HepG2 (cell line): ENCODE data around the gene ZG16B. TPM values are rescaled to one million over a fixed set of nuclear protein-coding genes. Genes with fewer than 3 reads are reported as not detected.

Experiments
- ARNT ChIP-seq: fragments of 450-650 bp; IDR thresholded peaks from 2 replicates; pipeline ENCODE4 v1.6.1; 2017
- MTF1 ChIP-seq: sonication (generic); formaldehyde crosslinking; IDR thresholded peaks from 2 replicates; pipeline ENCODE4 v1.5.0; 2020; ENCODE audit warnings: missing genetic modification reagents
- MTF2 ChIP-seq: sonication (generic); formaldehyde crosslinking; IDR thresholded peaks from 2 replicates; pipeline ENCODE4 v1.5.0; 2020; ENCODE audit warnings: missing genetic modification reagents, borderline replicate concordance
- NFRKB ChIP-seq: fragments of 450-650 bp; IDR thresholded peaks from 2 replicates; pipeline ENCODE4 v1.6.1; 2017
- NKX3-1 ChIP-seq: sonication (generic); formaldehyde crosslinking; IDR thresholded peaks from 2 replicates; pipeline ENCODE4 v1.5.0; 2020; ENCODE audit warnings: missing genetic modification reagents
- POGZ ChIP-seq: sonication (generic); formaldehyde crosslinking; IDR thresholded peaks from 2 replicates; pipeline ENCODE4 v1.4.0; 2020; ENCODE audit warnings: mild to moderate bottlenecking, missing genetic modification reagents
- PTBP1 ChIP-seq: fragments of 200-400 bp; formaldehyde crosslinking; IDR thresholded peaks from 2 replicates; pipeline ENCODE4 v1.6.1; 2018; ENCODE audit warnings: low read length, low read depth; ENCODE audit not compliant: poor library complexity, severe bottlenecking
- SALL1 ChIP-seq: sonication (generic); formaldehyde crosslinking; IDR thresholded peaks from 2 replicates; pipeline ENCODE4 v1.8.0; 2022; ENCODE audit warnings: mild to moderate bottlenecking, missing genetic modification reagents
- SMYD3 ChIP-seq: sonication (generic); formaldehyde crosslinking; IDR thresholded peaks from 2 replicates; pipeline ENCODE4 v1.8.1; 2023; ENCODE audit warnings: mild to moderate bottlenecking, missing genetic modification reagents
- ZKSCAN5 ChIP-seq: sonication (generic); formaldehyde crosslinking; IDR thresholded peaks from 2 replicates; pipeline ENCODE4 v1.5.1; 2020; ENCODE audit warnings: mild to moderate bottlenecking, missing genetic modification reagents
- ZSCAN22 ChIP-seq: sonication (generic); formaldehyde crosslinking; IDR thresholded peaks from 2 replicates; pipeline ENCODE4 v1.4.0; 2020; ENCODE audit warnings: mild to moderate bottlenecking, missing genetic modification reagents
- polyA plus RNA-seq, 8 experiments: library from polyadenylated mRNA; depleted of rRNA in 3 of 8; stranded (reverse) in 7 of 8; unstranded in 1 of 8; fragments of >200 nt; fragmentation: Illumina TruSeq in 4 of 8; extraction: Trizol in 4 of 8; gene quantifications; 2 replicates each; pipeline versions ENCODE4 v1.2.1 to v1.2.3, GENCODE V29; 2011 to 2016; ENCODE audit warnings: low read depth in 4 of 8, missing spikeins in 1 of 8, mixed read lengths in 1 of 8; ENCODE audit not compliant: insufficient read depth in 1 of 8
- total RNA-seq, 5 experiments: library from RNA; depleted of rRNA; stranded (reverse); fragments of >200 nt; fragmentation: Illumina TruSeq; extraction: Trizol; gene quantifications; 2 replicates each; pipeline ENCODE4 v1.2.3, GENCODE V29; 2016; ENCODE audit warnings: low read depth in 1 of 5
- TF ChIP-seq, protein P1 (sequence below), 2 experiments: sonication (generic) in 1 of 2; formaldehyde crosslinking in 1 of 2; IDR thresholded peaks; 2 replicates each; pipeline versions ENCODE4 v1.4.0 to v1.6.1; 2016 to 2020; ENCODE audit warnings: borderline replicate concordance in 1 of 2, low read depth in 1 of 2, mild to moderate bottlenecking in 1 of 2, missing genetic modification reagents in 1 of 2
- TF ChIP-seq, protein P2 (sequence below): sonication (generic); formaldehyde crosslinking; IDR thresholded peaks from 2 replicates; pipeline ENCODE4 v1.9.0; 2021; ENCODE audit warnings: missing genetic modification reagents, borderline replicate concordance
- TF ChIP-seq, protein P3 (sequence below): sonication (generic); formaldehyde crosslinking; IDR thresholded peaks from 2 replicates; pipeline ENCODE4 v1.4.0; 2020; ENCODE audit warnings: missing genetic modification reagents, borderline replicate concordance

Gene ZG16B
- total and polyA plus RNA-seq, 2 of the 13 experiments (the other 11 are each of a cell fraction or from before 2014, with no cell fraction given) = 1.5 to 11.3 TPM

DNA sequence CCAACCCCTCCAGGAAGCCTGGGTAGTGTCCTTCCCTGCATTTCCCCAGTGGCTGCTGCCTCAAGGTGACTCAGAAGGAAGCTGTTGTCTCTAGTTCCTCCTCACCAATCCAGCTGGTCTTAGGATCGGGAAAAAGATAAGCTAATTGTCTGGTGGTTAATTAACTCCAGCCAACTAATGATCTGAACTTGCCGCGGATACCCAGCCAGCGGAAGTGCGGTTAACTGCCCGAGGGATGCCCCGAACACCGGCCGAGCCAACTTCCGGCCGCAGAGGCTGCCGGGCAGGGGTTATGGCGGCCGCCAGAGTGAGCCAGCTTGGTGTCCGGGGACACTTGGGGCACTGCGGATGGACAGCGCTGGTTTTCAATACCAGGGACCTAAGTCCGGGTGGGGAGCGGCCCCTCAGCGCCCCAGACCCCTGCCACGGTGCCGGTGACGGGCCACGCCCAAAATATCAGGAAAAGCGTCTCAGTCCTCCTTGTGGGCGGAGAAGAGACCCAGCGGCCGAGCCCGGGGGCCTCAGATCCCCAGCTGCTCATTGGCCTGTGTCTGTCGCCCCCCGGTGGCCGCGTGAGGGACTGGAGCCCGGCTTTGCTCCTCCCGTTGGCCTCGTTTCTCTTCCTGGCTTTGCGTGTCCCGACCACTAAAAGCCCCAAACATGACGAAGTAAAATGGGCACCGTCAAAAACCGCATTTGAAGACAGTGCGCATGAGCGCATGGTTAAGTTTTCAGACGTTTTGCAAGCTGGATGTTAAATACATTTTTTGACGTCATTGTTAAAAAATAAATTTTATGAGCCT, 38.1 kb downstream of the ZG16B start (continued):
- TF ChIP-seq, protein P1, sequence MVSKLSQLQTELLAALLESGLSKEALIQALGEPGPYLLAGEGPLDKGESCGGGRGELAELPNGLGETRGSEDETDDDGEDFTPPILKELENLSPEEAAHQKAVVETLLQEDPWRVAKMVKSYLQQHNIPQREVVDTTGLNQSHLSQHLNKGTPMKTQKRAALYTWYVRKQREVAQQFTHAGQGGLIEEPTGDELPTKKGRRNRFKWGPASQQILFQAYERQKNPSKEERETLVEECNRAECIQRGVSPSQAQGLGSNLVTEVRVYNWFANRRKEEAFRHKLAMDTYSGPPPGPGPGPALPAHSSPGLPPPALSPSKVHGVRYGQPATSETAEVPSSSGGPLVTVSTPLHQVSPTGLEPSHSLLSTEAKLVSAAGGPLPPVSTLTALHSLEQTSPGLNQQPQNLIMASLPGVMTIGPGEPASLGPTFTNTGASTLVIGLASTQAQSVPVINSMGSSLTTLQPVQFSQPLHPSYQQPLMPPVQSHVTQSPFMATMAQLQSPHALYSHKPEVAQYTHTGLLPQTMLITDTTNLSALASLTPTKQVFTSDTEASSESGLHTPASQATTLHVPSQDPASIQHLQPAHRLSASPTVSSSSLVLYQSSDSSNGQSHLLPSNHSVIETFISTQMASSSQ (IDR thresholded peaks at IDR 0.05; ENCODE audit: low read depth) = 0 out of 2 replicates have a peak, but pooled peaks have one; percentile 14
- TF ChIP-seq, protein P1 (CRISPR knock-in tag; IDR thresholded peaks at IDR 0.05; ENCODE audit: borderline replicate concordance) = peak; percentile 57; the same call in 1 of the 2 replicates
- TF ChIP-seq POGZ (CRISPR knock-in tag) (peak; percentile 81), NKX3-1 (CRISPR knock-in tag) (peak; percentile 81; the same call in 1 of the 2 replicates), ARNT (no peak), SALL1 (CRISPR knock-in tag) (peak; percentile 85), MTF2 (CRISPR knock-in tag) (no peak), ZSCAN22 (CRISPR knock-in tag) (no peak), PTBP1 (no peak), ZKSCAN5 (CRISPR knock-in tag) (no peak), SMYD3 (CRISPR knock-in tag) (no peak), MTF1 (no peak; the same call in 1 of the 2 replicates), NFRKB (no peak)
- TF ChIP-seq, protein P2, sequence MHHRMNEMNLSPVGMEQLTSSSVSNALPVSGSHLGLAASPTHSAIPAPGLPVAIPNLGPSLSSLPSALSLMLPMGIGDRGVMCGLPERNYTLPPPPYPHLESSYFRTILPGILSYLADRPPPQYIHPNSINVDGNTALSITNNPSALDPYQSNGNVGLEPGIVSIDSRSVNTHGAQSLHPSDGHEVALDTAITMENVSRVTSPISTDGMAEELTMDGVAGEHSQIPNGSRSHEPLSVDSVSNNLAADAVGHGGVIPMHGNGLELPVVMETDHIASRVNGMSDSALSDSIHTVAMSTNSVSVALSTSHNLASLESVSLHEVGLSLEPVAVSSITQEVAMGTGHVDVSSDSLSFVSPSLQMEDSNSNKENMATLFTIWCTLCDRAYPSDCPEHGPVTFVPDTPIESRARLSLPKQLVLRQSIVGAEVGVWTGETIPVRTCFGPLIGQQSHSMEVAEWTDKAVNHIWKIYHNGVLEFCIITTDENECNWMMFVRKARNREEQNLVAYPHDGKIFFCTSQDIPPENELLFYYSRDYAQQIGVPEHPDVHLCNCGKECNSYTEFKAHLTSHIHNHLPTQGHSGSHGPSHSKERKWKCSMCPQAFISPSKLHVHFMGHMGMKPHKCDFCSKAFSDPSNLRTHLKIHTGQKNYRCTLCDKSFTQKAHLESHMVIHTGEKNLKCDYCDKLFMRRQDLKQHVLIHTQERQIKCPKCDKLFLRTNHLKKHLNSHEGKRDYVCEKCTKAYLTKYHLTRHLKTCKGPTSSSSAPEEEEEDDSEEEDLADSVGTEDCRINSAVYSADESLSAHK (CRISPR knock-in tag) = peak; percentile 70; the same call in 1 of the 2 replicates
- TF ChIP-seq, protein P3, sequence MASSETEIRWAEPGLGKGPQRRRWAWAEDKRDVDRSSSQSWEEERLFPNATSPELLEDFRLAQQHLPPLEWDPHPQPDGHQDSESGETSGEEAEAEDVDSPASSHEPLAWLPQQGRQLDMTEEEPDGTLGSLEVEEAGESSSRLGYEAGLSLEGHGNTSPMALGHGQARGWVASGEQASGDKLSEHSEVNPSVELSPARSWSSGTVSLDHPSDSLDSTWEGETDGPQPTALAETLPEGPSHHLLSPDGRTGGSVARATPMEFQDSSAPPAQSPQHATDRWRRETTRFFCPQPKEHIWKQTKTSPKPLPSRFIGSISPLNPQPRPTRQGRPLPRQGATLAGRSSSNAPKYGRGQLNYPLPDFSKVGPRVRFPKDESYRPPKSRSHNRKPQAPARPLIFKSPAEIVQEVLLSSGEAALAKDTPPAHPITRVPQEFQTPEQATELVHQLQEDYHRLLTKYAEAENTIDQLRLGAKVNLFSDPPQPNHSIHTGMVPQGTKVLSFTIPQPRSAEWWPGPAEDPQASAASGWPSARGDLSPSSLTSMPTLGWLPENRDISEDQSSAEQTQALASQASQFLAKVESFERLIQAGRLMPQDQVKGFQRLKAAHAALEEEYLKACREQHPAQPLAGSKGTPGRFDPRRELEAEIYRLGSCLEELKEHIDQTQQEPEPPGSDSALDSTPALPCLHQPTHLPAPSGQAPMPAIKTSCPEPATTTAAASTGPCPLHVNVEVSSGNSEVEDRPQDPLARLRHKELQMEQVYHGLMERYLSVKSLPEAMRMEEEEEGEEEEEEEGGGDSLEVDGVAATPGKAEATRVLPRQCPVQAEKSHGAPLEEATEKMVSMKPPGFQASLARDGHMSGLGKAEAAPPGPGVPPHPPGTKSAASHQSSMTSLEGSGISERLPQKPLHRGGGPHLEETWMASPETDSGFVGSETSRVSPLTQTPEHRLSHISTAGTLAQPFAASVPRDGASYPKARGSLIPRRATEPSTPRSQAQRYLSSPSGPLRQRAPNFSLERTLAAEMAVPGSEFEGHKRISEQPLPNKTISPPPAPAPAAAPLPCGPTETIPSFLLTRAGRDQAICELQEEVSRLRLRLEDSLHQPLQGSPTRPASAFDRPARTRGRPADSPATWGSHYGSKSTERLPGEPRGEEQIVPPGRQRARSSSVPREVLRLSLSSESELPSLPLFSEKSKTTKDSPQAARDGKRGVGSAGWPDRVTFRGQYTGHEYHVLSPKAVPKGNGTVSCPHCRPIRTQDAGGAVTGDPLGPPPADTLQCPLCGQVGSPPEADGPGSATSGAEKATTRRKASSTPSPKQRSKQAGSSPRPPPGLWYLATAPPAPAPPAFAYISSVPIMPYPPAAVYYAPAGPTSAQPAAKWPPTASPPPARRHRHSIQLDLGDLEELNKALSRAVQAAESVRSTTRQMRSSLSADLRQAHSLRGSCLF (CRISPR knock-in tag) = no peak
